Hepatocyte (in vitro differentiated cells): Measurements from ENCODE around the gene CHST14. TPM values are rescaled to one million over a fixed set of nuclear protein-coding genes. Genes with fewer than 3 reads are reported as not detected.

ENCODE experiments used
- DNase-seq: peaks from one replicate; pipeline ENCODE4 v3.0.0-alpha.2; 2016; ENCODE audit warnings: low spot score
- H2AFZ ChIP-seq: fragments of 200-600 bp; sonication (generic); 2 replicates; pipeline ENCODE4 v1.6.0; 2016; ENCODE audit warnings: antibody characterized with exemption, mild to moderate bottlenecking
- H3K27ac ChIP-seq: fragments of 200-600 bp; sonication (generic); 2 replicates; pipeline ENCODE4 v1.5.1; 2016; ENCODE audit warnings: mild to moderate bottlenecking
- H3K27me3 ChIP-seq: fragments of 200-600 bp; sonication (generic); 2 replicates; pipeline ENCODE4 v1.6.1; 2016
- H3K36me3 ChIP-seq: fragments of 200-600 bp; sonication (generic); replicated peaks from 2 replicates; pipeline ENCODE4 v1.5.1; 2016; ENCODE audit warnings: low read depth; ENCODE audit not compliant: insufficient read depth
- H3K4me1 ChIP-seq: fragments of 200-600 bp; sonication (generic); 2 replicates; pipeline ENCODE4 v1.5.1; 2016; ENCODE audit warnings: mild to moderate bottlenecking, moderate library complexity; ENCODE audit not compliant: insufficient read depth
- H3K4me2 ChIP-seq: fragments of 200-600 bp; sonication (generic); 2 replicates; pipeline ENCODE4 v1.6.0; 2016
- H3K4me3 ChIP-seq: fragments of 200-600 bp; sonication (generic); 2 replicates; pipeline ENCODE4 v1.5.1; 2016; ENCODE audit warnings: mild to moderate bottlenecking
- H3K79me2 ChIP-seq: fragments of 200-600 bp; sonication (generic); 2 replicates; pipeline ENCODE4 v1.6.0; 2017; ENCODE audit warnings: mild to moderate bottlenecking
- H3K9me2 ChIP-seq: fragments of 200-600 bp; sonication (generic); replicated peaks from 2 replicates; pipeline ENCODE4 v1.6.0; 2017; ENCODE audit warnings: mild to moderate bottlenecking; ENCODE audit not compliant: insufficient read depth
- H3K9me3 ChIP-seq: fragments of 200-600 bp; sonication (generic); 2 replicates; pipeline ENCODE4 v1.5.1; 2016; ENCODE audit warnings: low read depth, mild to moderate bottlenecking
- H4K20me1 ChIP-seq: fragments of 200-600 bp; sonication (generic); 2 replicates; pipeline ENCODE4 v1.6.0; 2016; ENCODE audit warnings: mild to moderate bottlenecking; ENCODE audit not compliant: insufficient read depth, poor library complexity, severe bottlenecking
- EZH2 ChIP-seq: fragments of 200-600 bp; sonication (generic); IDR thresholded peaks from 2 replicates; pipeline ENCODE4 v1.6.1; 2016; ENCODE audit warnings: antibody characterized with exemption, mild to moderate bottlenecking, borderline replicate concordance
- EZH2phosphoT487 ChIP-seq: fragments of 200-600 bp; sonication (generic); IDR thresholded peaks from one replicate; pipeline ENCODE4 v1.6.1; 2018; ENCODE audit warnings: antibody characterized with exemption, mild to moderate bottlenecking, low read depth, moderate library complexity; ENCODE audit not compliant: unreplicated experiment, severe bottlenecking
- WGBS: methylation state at CpG from one replicate; pipeline ENCODE4 v1.1.6; 2016; ENCODE audit warnings: low lambda C conversion rate; ENCODE audit errors: missing lambda C conversion rate; 5-methylcytosine and 5-hydroxymethylcytosine counted together
- polyA plus RNA-seq: library from polyadenylated mRNA; unstranded; fragments of >200 nt; fragmentation: Nextera tagmentation; extraction: Ambion mirVana; gene quantifications from 2 replicates; pipeline ENCODE4 v1.2.1, GENCODE V29; 2016
- total RNA-seq: library from RNA; depleted of rRNA; stranded (reverse); fragments of >200 nt; gene quantifications from 2 replicates; pipeline ENCODE4 v1.2.3, GENCODE V29; 2014
- TF ChIP-seq, protein P1 (sequence below): fragments of 200-600 bp; sonication (generic); IDR thresholded peaks from 2 replicates; pipeline ENCODE4 v1.5.1; 2016; ENCODE audit warnings: antibody characterized with exemption, mild to moderate bottlenecking; ENCODE audit not compliant: poor library complexity

CHST14 gene
- total and polyA plus RNA-seq, 2 experiments from 2014 or later, result 15.7 to 16.6 TPM

DNA sequence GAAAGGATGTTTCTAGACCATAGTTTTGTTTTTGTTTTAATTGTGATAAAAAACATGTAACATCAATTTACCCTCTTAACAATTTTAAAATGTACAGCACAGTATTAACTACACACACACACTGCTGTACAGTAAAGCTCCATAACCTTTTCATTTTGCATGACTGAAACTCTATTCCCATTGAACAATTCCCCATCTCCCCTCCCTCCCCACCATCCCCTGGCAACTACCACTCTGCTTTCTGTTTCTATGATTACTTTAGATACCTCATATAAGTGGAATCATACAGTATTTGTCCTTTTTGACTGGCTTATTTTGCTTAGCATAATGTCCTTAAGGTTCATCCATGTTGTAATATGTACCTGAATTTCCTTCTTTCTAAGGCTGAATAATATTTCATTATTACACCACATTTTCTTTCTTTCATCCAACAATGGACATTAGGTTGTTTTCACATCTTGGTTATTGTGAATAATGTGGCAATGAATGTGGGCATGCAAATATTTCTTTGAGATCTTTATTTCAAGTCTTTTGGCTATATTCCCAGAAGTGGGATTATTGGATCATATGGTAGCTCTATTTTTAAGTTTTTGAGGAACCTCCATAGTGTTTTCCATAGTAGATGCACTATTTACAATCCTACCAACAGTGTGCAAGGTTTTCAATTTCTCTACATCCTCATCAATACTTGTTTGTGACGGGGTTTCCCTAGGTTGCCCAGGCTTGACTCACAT is 10.7 kb downstream of the CHST14 start:
- Histone ChIP-seq H3K79me2 (no peaks in the 10 kb centered on the region), H3K4me3 (no peak overlapping the region), H3K9me2 (no peaks in the 10 kb centered on the region), H2AFZ (no peak overlapping the region), H3K36me3 (no peaks in the 10 kb centered on the region), H3K27me3 (no peaks in the 10 kb centered on the region), H3K4me2 (no peak overlapping the region), H3K4me1 (peaks cover 6% of the 10 kb centered on the region), H4K20me1 (no peaks in the 10 kb centered on the region), H3K27ac (no peak overlapping the region), H3K9me3 (no peaks in the 10 kb centered on the region)
- TF ChIP-seq, protein P1, sequence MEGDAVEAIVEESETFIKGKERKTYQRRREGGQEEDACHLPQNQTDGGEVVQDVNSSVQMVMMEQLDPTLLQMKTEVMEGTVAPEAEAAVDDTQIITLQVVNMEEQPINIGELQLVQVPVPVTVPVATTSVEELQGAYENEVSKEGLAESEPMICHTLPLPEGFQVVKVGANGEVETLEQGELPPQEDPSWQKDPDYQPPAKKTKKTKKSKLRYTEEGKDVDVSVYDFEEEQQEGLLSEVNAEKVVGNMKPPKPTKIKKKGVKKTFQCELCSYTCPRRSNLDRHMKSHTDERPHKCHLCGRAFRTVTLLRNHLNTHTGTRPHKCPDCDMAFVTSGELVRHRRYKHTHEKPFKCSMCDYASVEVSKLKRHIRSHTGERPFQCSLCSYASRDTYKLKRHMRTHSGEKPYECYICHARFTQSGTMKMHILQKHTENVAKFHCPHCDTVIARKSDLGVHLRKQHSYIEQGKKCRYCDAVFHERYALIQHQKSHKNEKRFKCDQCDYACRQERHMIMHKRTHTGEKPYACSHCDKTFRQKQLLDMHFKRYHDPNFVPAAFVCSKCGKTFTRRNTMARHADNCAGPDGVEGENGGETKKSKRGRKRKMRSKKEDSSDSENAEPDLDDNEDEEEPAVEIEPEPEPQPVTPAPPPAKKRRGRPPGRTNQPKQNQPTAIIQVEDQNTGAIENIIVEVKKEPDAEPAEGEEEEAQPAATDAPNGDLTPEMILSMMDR, result no peak
- no peak for TF ChIP-seq EZH2phosphoT487
- TF ChIP-seq EZH2, result no peak
- no peak for DNase-seq
- 70% methylated on average over 1 of the region's 1 CpG for WGBS

GRCh38 chr15:40483919-40484318 is 13.1 kb downstream of the CHST14 start:
- Histone ChIP-seq H2AFZ (no peak overlapping the region), H3K9me2 (no peaks in the 10 kb centered on the region), H3K4me1 (no peaks in the 10 kb centered on the region), H3K27me3 (no peaks in the 10 kb centered on the region), H3K9me3 (no peaks in the 10 kb centered on the region), H3K36me3 (no peaks in the 10 kb centered on the region), H3K4me3 (no peak overlapping the region), H3K4me2 (no peak overlapping the region), H3K27ac (no peak overlapping the region), H4K20me1 (no peaks in the 10 kb centered on the region), H3K79me2 (no peaks in the 10 kb centered on the region)
- no peak for DNase-seq
- TF ChIP-seq, protein P1, result no peak
- TF ChIP-seq EZH2 (no peak), EZH2phosphoT487 (no peak)
- WGBS, result 94% methylated on average over 2 of the region's 2 CpGs

GRCh38 chr15:40486066-40486770 is 15.4 kb downstream of the CHST14 start:
- H3K4me3 ChIP-seq, result no peak overlapping the region
- H3K79me2 ChIP-seq, result no peaks in the 10 kb centered on the region
- no peaks in the 10 kb centered on the region for H4K20me1 ChIP-seq
- no peak overlapping the region for H3K27ac ChIP-seq
- H3K36me3 ChIP-seq, result no peaks in the 10 kb centered on the region
- H3K4me2 ChIP-seq, result no peak overlapping the region
- no peak for DNase-seq
- no peaks in the 10 kb centered on the region for H3K9me2 ChIP-seq
- H3K9me3 ChIP-seq, result no peaks in the 10 kb centered on the region
- WGBS, result 94% methylated on average over 36 of the region's 36 CpGs
- TF ChIP-seq EZH2phosphoT487 (no peak), EZH2 (no peak)
- TF ChIP-seq, protein P1, result no peak
- no peaks in the 10 kb centered on the region for H3K4me1 ChIP-seq
- H3K27me3 ChIP-seq, result no peaks in the 10 kb centered on the region
- H2AFZ ChIP-seq, result no peak overlapping the region
